ENCODE data around the gene ACTL10.

The ACTL10 gene

GRCh38 chr20:33649201-33649681, 17.5 kb upstream of the ACTL10 start:
- DNase-seq (ENCODE audit: low read depth): no peak

DNA sequence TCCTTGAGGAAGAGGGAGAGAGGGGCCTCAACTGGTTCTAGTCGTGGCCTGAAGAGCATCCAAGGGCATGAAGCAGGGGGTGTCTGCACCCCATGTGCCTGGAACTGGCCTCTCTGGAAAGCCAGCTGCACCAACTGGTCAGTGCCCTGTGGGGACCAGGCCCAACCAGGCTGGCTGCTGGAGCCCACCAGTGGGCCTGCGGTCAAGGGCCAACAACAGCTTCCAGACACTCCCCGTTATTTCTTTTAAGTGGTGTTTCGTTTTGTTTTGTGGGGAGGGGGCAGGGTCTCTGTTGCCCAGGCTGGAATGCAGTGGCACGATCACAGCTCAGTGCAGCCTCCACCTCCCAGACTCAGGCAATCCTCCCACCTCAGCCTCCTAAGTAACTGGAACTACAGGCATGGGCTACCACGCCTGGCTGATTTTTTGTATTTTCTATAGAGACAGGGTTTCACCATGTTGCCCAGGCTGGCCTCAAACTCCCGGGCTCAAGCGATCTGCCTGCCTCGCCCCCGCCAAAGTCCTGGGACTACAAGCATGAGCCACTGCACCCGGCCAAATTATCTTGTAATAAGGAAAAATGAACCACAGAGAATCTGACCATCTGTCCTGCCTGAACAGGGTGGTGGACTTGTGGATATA, 16.5 kb upstream of the ACTL10 start:
- DNase-seq (ENCODE audit: low read depth): no peak

DNA sequence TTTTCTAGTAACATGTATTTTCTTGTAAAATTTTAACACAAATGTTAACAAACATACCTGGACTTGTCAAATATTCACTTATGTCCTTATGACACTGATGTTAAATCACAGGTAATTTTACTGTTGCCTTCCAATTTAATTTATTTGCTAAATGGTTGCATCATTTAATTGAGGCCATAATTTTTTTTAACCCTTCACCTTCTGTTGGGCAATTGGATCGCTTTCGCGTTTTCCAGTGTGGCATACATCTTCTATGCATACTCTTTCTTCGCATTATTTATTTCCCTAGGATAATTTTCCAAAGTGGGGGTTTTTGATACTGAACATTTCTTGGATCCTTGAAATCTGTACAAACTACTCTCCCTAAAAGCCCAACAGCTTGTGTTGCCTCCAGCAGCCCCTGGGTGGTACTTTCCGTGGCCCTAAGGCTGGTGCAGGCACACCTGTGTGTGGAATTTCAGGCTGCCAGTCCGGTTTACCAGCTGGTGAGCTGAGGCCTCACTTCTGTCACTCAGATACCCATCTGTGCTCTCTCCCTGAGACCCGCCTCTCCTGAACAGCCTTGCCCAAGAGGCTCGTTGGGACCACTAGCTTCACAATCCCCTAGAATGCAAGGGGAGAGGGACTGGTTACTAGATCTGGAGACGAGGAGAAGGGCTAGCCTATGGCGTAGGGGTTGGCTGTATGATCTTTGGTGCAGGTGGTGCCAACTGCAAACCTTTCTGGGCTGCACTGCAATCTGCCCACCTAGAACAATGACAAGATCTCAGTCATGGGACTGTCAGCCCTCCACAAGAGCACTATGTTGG, 15.8 kb upstream of the ACTL10 start:
- no peak for DNase-seq (ENCODE audit: low read depth)

- DNase-seq (ENCODE audit: low read depth): no peak
These were observed 15.1 kb upstream of the ACTL10 start for GRCh38 chr20:33651562-33652048.

DNA sequence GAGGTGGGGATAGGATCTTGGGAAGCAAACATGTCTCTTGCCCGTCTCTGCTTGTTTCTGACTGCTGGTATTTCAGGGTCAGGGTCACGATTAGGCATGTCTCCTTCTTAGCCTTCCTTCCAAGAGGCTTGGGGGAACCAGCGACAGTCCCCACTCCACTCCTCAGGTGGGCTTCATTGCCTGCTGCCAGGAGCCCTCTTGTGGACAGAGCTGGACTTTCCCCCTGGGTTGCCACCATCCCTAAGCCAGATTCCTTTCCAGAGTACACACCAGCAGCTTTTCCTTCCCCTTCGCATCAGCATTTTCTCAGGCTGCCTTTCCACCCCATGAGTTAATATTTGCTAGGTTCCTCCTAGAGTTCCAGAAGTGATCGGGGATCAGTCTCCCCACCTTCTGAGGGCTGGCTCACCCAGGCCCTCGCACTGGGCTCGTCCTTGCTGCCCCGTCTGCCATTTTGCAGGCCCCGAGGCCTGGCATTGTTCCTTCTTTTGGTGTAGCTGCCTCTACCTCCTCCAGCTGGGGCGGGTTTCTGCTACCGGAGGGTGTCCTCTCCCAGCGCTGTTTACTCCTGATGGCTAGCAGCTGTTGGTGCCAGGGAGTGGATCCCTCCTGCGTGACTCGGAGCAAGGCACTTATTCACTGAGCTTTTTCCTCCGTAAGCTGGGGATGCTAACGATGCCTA, 13.4 kb upstream of the ACTL10 start:
- no peak for DNase-seq (ENCODE audit: low read depth)

GRCh38 chr20:33653900-33654596, 12.7 kb upstream of the ACTL10 start:
- no peak for DNase-seq (ENCODE audit: low read depth)

- no peak for DNase-seq (ENCODE audit: low read depth)
These were observed 12.0 kb upstream of the ACTL10 start for GRCh38 chr20:33654680-33655161.

DNA sequence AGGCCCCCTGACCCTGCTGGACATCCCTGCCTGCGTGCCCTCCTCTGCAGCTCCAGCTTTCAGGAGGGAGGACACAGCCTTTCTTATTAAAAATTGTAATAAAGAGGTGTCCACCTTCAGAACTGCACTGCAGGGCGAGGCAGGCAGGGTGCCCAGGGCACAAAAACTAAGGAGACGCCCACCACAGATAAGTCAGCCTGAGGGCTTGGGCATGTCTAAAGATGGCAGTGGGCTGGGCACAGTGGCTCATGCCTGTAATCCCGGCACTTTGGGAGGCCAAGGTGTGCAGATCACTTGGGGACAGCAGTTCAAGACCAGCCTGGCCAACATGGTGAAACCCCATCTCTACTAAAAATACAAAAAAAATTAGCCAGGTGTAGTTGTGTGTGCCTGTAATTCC, 11.6 kb upstream of the ACTL10 start:
- DNase-seq (ENCODE audit: low read depth): no peak

DNA sequence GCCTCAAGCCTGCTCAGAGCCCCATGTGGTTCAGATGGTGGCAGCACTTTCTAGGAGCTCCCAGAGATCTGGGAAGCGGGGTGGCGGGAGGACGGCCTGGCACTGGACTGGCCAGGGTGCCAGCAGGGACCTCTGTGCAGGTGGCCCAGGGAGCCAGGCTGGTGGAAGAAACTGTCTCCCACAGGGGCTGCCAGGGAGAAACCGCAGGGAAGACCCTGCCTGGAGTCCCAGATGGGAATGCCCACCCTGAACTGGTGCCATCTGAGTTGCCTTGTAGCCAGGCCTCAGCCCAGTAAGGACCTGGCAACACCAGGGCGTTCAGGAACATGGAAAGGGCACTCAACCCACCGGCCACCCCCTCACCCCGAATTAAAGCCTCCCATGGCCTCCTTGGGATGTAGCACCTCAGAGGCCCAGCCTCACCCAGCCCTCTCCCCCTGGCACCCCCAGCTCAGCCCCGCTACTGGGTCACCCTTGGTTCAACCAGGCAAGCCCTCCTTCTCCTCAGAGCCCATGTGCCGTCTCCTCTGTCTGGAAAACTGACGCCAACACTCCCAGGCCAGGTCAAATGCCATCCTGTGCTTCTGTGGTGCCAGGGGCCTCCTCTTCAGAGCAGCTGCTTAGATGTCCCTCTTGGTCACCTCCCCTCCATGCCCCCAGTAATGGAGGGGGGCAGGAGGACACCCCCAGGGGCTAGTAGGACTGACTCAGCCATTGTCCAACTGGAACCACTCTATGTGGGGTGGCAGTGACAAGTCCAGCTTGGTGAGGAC, 10.5 kb upstream of the ACTL10 start:
- DNase-seq (ENCODE audit: low read depth): no peak

- DNase-seq (ENCODE audit: low read depth): no peak
These were observed 9.7 kb upstream of the ACTL10 start for GRCh38 chr20:33656783-33657703.

GRCh38 chr20:33657704-33658095, 9.0 kb upstream of the ACTL10 start:
- DNase-seq (ENCODE audit: low read depth): no peak

DNA sequence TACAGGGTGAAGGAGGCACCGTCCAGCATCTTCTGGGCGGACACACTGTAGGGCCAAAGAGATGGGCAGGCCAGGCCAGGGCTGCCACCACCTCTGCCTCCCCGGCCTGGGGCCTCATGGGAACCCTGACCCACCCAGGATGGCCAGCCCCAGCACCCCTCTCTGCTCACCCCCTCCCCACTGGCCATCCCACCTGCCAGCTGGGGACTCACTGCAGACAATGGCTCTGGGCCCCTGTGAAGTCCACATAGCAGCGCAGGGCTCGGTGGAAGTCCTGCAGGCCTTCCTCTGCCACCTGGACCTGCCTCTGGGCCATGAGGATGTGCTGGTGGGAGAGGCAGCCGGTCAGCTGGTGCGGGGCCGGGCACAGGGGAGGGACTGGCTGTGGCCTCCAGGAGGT, 8.2 kb upstream of the ACTL10 start:
- DNase-seq (ENCODE audit: low read depth): no peak

- DNase-seq (ENCODE audit: low read depth): no peak
These were observed 7.8 kb upstream of the ACTL10 start for GRCh38 chr20:33658929-33659328.

- no peak for DNase-seq (ENCODE audit: low read depth)
These were observed 7.3 kb upstream of the ACTL10 start for GRCh38 chr20:33659341-33660034.

- no peak for DNase-seq (ENCODE audit: low read depth)
These were observed 6.6 kb upstream of the ACTL10 start for GRCh38 chr20:33660035-33660684.

- no peak for DNase-seq (ENCODE audit: low read depth)
These were observed 6.1 kb upstream of the ACTL10 start for GRCh38 chr20:33660685-33661058.

- no peak for DNase-seq (ENCODE audit: low read depth)
These were observed 4.6 kb upstream of the ACTL10 start, which contains the start of gene C20orf144 for GRCh38 chr20:33662172-33662571. C20orf144 (plus strand) TSS chr20:33662327; CDS start chr20:33662346, 19 bp downstream.

DNA sequence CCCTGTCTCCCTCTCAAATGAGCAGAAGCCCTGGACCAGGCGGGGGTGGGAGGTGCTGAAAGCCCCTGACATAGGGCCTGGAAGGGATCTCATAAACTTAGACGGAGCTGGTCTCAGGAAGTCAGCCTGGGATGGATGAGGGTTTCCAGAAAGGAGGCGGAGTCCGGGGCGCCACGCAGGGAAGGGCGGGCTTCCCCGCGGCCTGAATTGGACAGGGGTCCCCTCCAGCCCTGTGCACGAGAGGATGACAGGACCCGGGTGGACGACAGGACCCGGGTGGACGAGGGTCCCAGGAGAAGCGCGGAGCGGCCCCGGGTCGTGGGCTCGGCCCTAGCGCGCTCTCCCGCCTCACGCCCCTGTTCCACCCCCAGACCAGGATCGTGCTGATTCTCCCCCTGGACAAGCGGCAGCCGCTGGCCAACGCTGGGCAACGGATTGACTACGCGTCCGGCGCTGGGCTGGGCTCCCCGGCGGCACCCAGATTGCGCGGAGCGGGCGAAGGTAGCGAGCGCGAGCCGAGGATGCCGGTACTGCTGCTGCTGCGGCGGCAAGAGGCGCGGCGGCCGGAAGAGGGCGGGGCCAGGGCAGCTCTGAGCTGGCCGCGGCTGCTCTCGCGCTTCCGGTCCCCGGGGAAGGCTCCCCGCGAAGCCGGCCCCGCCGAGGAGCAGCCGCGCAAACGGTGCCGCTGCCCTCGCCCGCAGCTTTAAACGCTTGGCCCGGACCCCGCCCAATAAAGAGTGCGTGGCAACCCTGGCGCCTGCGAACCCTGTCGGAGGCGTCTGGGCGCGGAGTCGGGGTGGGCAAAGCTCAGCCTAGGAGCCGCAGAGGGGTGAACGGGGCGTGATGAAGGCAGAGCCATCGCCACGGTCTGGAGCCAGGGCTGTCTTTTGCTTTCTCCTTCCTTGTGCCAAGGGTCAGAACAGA, 3.3 kb upstream of the ACTL10 start:
- DNase-seq (ENCODE audit: low read depth): no peak
